Measurements from ENCODE around the gene CAMKK2.

CAMKK2 gene

GRCh38 chr12:121191151-121191550, 105.4 kb downstream of the CAMKK2 start:
- peak; percentile 16 for DNase-seq (ENCODE audit: low spot score)

- DNase-seq (ENCODE audit: low spot score), result peak; percentile 98
Measured at GRCh38 chr12:121190523-121191031, 105.9 kb downstream of the CAMKK2 start.

- no peak for DNase-seq (ENCODE audit: low spot score)
Measured at GRCh38 chr12:121189619-121190155, 106.8 kb downstream of the CAMKK2 start.

DNA sequence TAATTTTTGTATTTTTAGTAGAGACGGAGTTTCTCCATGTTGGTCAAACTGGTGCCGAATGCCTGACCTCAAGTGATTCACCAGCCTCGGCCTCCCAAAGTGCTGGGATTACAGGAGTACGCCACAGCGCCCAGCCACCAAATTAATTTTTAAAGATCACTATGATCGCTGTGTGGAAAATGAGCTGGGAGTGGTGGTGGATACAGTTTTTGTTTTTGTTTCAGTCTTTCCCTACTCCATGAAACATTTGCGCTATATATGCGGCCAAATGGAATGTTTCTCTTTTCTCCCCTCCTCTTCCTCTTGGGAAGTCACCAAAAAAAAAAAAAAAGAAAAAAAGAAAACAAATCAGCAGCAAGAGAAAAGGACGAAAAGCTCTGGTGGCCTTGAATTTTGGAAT, 107.4 kb downstream of the CAMKK2 start:
- DNase-seq (ENCODE audit: low spot score), result peak; percentile 80

DNA sequence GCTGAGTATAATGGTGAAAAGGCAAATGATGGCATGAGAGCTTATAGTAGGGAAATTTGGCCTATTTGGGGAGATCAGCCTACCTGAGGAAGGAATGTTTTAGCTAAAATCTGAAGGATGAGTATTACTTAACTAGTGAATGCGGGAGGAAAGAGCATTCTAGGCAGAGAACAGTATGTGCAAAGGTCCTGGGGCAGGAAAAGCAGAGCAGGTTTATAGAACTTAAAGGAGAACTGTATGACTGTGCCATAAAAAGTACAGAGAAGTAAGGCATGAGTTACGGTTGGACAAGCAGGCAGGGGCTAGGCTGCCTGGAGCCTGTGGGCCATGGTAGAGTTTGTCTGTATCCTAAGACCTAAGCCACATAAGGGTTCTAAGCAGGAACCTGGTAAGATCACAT, 108.3 kb downstream of the CAMKK2 start:
- DNase-seq (ENCODE audit: low spot score), result no peak

All from kidney tubule cell (primary cell).